ENCODE measurements around the gene CEP290. TPM values are rescaled to one million over a fixed set of nuclear protein-coding genes. Genes with fewer than 3 reads are reported as not detected.

Gene CEP290
- total and polyA plus RNA-seq, 9 donors = 6.8 to 42.7 (median 19.1) TPM

GRCh38 chr12:88150063-88150462 is 8.2 kb upstream of the CEP290 start:
- no peaks in the 10 kb centered on the region for H3K27me3 ChIP-seq
- H3K36me3 ChIP-seq = no peaks in the 10 kb centered on the region
- intact Hi-C loops (cut with DNase I) = no loop called here
- DNase-seq = no peak
- H3K4me1 ChIP-seq (ENCODE audit: insufficient read depth) = peaks cover 3% of the 10 kb centered on the region
- TF ChIP-seq EP300 (IDR thresholded peaks at IDR 0.05) = no peak
- no peak for TF ChIP-seq POLR2A (IDR thresholded peaks at IDR 0.05)
- TF ChIP-seq, protein P1, sequence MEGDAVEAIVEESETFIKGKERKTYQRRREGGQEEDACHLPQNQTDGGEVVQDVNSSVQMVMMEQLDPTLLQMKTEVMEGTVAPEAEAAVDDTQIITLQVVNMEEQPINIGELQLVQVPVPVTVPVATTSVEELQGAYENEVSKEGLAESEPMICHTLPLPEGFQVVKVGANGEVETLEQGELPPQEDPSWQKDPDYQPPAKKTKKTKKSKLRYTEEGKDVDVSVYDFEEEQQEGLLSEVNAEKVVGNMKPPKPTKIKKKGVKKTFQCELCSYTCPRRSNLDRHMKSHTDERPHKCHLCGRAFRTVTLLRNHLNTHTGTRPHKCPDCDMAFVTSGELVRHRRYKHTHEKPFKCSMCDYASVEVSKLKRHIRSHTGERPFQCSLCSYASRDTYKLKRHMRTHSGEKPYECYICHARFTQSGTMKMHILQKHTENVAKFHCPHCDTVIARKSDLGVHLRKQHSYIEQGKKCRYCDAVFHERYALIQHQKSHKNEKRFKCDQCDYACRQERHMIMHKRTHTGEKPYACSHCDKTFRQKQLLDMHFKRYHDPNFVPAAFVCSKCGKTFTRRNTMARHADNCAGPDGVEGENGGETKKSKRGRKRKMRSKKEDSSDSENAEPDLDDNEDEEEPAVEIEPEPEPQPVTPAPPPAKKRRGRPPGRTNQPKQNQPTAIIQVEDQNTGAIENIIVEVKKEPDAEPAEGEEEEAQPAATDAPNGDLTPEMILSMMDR (IDR thresholded peaks at IDR 0.05) = no peak
- WGBS, 3 donors = 95 to 96% (median 96%) methylated on average over 2 of the region's 2 CpGs
- H3K9me3 ChIP-seq = no peaks in the 10 kb centered on the region
- no peak overlapping the region for H3K27ac ChIP-seq
- H3K4me3 ChIP-seq = no peak overlapping the region

DNA sequence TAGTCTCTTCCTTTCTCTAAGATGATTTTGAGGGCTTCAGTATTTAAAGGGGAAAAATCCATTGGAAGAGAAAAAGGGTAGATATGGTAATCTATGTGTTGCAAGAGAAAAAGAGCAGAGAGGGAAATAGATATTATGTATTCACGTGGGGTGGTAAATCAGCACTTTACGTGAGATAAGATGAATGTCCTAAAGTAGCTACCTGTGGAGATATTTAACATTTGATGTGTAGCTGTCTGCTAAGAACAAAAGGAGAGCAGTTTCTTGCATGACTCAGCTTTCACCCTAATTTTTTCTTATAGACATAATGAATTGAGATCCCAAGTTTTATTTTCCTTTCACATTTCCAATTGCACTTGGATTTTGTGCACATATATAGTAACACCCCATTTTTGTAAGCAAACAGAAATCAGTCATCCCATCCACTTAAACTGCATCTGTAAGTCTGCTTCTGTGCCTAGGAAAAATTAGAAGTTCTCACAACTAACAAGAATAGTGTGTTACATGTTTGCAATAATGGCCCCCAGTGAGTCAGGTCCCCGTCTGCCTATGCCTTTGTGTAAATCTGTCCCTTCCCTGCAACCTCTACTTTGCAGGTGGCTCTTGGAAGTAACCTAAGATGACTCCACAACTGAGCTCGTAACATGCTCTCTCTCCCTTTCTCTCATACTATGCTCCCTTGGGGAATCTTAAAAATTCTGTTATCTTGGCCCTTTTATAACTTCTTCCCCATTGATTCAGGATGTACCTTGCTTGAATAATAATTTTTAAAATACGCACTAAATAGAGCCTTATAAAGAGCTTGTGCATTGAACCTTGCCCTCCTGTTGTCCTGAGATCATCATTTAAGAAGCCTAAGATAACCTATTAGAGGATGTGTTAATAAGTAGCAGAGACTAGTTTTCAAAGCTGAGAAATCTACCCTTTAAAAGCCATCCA is 3.9 kb upstream of the CEP290 start:
- intact Hi-C loops (cut with DNase I) = no loop called here
- TF ChIP-seq, protein P1 (IDR thresholded peaks at IDR 0.05) = no peak
- no peak for TF ChIP-seq POLR2A (IDR thresholded peaks at IDR 0.05)
- TF ChIP-seq EP300 (IDR thresholded peaks at IDR 0.05) = no peak

GRCh38 chr12:88144546-88145468 is 2.9 kb upstream of the CEP290 start:
- TF ChIP-seq, protein P1 (IDR thresholded peaks at IDR 0.05) = no peak
- TF ChIP-seq EP300 (IDR thresholded peaks at IDR 0.05) (no peak), POLR2A (IDR thresholded peaks at IDR 0.05) (no peak)
- Histone ChIP-seq H3K4me3 (no peak overlapping the region), H3K4me1 (ENCODE audit: insufficient read depth) (peaks cover 3% of the 10 kb centered on the region), H3K27me3 (no peaks in the 10 kb centered on the region), H3K36me3 (no peaks in the 10 kb centered on the region), H3K27ac (no peak overlapping the region), H3K9me3 (no peaks in the 10 kb centered on the region)
- 92 to 96% (median 93%) methylated on average over 3 of the region's 3 CpGs for WGBS, 3 donors
- no peak for DNase-seq
- intact Hi-C loops (cut with DNase I) = no loop called here

More for the DNA sequence above, 3.9 kb upstream of the CEP290 start:
- H3K36me3 ChIP-seq = no peaks in the 10 kb centered on the region
- no peak for DNase-seq
- 80 to 84% (median 83%) methylated on average over 5 of the region's 5 CpGs for WGBS, 3 donors
- no peak overlapping the region for H3K4me3 ChIP-seq
- H3K27ac ChIP-seq = no peak overlapping the region
- no peaks in the 10 kb centered on the region for H3K27me3 ChIP-seq
- no peaks in the 10 kb centered on the region for H3K9me3 ChIP-seq
- H3K4me1 ChIP-seq (ENCODE audit: insufficient read depth) = peaks cover 4% of the 10 kb centered on the region

DNA sequence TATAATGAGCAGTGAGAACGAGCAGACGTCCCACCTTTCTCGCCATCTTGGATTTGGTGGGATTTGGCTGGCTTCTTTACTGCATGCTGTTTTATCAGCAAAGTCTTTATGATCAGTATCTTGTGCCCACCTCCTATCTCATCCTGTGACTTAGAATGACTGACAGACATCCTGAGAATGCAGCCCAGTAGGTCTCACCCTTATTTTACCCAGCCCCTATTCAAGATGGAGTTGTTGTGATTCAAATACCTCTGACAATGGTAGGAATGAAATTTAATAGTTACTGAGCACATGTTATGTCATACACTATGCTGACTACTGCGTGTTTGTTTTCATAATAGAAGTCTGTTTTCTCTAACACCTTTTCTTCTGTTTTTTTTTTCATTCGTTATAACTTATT is 2.1 kb upstream of the CEP290 start:
- no peaks in the 10 kb centered on the region for H3K36me3 ChIP-seq
- peaks cover 2% of the 10 kb centered on the region for H3K27me3 ChIP-seq
- no peak overlapping the region for H3K27ac ChIP-seq
- intact Hi-C loops (cut with DNase I) = no loop called here
- 94 to 98% (median 97%) methylated on average over 5 of the region's 5 CpGs for WGBS, 3 donors
- no peaks in the 10 kb centered on the region for H3K9me3 ChIP-seq
- peaks cover 3% of the 10 kb centered on the region for H3K4me1 ChIP-seq (ENCODE audit: insufficient read depth)
- no peak for DNase-seq
- no peak for TF ChIP-seq EP300 (IDR thresholded peaks at IDR 0.05)
- TF ChIP-seq, protein P1 (IDR thresholded peaks at IDR 0.05) = no peak
- no peak for TF ChIP-seq POLR2A (IDR thresholded peaks at IDR 0.05)
- H3K4me3 ChIP-seq = no peak overlapping the region
